Activated T-helper 1 cell treated with anti-CD3 and anti-CD28 coated beads, Interleukin-2, amount 50 U/mL, for 16 hours (primary cell): Measurements from ENCODE around the gene ELMOD3.
"Not testable (repeated sequence)": the region's sequence is repeated elsewhere in the genome, so short reads cannot be mapped to it uniquely, and the experiment has no call there.

Experiments used
- DNase-seq, 2 donors: peaks; one replicate each; pipeline ENCODE4 v3.0.0-alpha.2; 2020; ENCODE audit warnings: low read depth in 1 of 2, low spot score in 1 of 2

Gene ELMOD3

GRCh38 chr2:85371045-85371444 lies 16.5 kb downstream of the ELMOD3 start:
- no peak for DNase-seq

- DNase-seq: no peak
These were observed 21.9 kb downstream of the ELMOD3 start for GRCh38 chr2:85376291-85377065.

- DNase-seq: no peak
These were observed 22.5 kb downstream of the ELMOD3 start for GRCh38 chr2:85377083-85377482.

- DNase-seq: no peak
These were observed 23.7 kb downstream of the ELMOD3 start for GRCh38 chr2:85378257-85378656.

GRCh38 chr2:85380048-85380447 lies 25.5 kb downstream of the ELMOD3 start:
- no peak for DNase-seq

- DNase-seq: not testable (repeated sequence)
These were observed 28.6 kb downstream of the ELMOD3 start for GRCh38 chr2:85383151-85383550.

GRCh38 chr2:85383850-85384249 lies 29.3 kb downstream of the ELMOD3 start:
- DNase-seq: no peak

GRCh38 chr2:85385746-85386145 lies 31.2 kb downstream of the ELMOD3 start:
- no peak for DNase-seq

- DNase-seq: no peak
These were observed 33.2 kb downstream of the ELMOD3 start for GRCh38 chr2:85387754-85388153.

GRCh38 chr2:85388878-85389538 lies 34.4 kb downstream of the ELMOD3 start:
- no peak for DNase-seq

GRCh38 chr2:85390941-85391669 lies 36.5 kb downstream of the ELMOD3 start:
- DNase-seq: peak; percentile 46 to 55

GRCh38 chr2:85393836-85394235 lies 39.3 kb downstream of the ELMOD3 start:
- no peak for DNase-seq

- no peak for DNase-seq
These were observed 39.7 kb downstream of the ELMOD3 start for GRCh38 chr2:85394261-85394681.

GRCh38 chr2:85394976-85395375 lies 40.4 kb downstream of the ELMOD3 start:
- no peak for DNase-seq

GRCh38 chr2:85395912-85396475 lies 41.4 kb downstream of the ELMOD3 start:
- DNase-seq: no peak

GRCh38 chr2:85396531-85397470 lies 42.2 kb downstream of the ELMOD3 start:
- DNase-seq: no peak

- DNase-seq: no peak
These were observed 43.4 kb downstream of the ELMOD3 start for GRCh38 chr2:85397925-85398331.

GRCh38 chr2:85398426-85399182 lies 44.0 kb downstream of the ELMOD3 start:
- DNase-seq: no peak

GRCh38 chr2:85399183-85399455 lies 44.5 kb downstream of the ELMOD3 start:
- no peak for DNase-seq

- no peak for DNase-seq
These were observed 45.5 kb downstream of the ELMOD3 start for GRCh38 chr2:85400023-85400422.
